B cell (primary cell): ENCODE data around the gene DCLK1. TPM values are rescaled to one million over a fixed set of nuclear protein-coding genes. Genes with fewer than 3 reads are reported as not detected.

Experiments used
- ATAC-seq: fragments of 200-7000 bp; cut with Tn5 transposase; one replicate; pipeline ENCODE4 v1.10.0; 2021; ENCODE audit warnings: low read depth, mild to moderate bottlenecking, moderate number of reproducible peaks, moderate library complexity
- CTCF ChIA-PET: fragments of 350-600 bp; sonication (Branson Sonifier 250); formaldehyde crosslinking; loops from one replicate; lab custom pipeline; 2021; ENCODE audit warnings: antibody characterized with exemption, inconsistent platforms; lab: Charles Lee
- POLR2A ChIA-PET: fragments of 350-600 bp; sonication (Branson Sonifier 250); formaldehyde crosslinking; loops from one replicate; lab custom pipeline; 2021; ENCODE audit warnings: antibody characterized with exemption; lab: Charles Lee
- DNase-seq: peaks from one replicate; pipeline ENCODE4 v3.0.0; 2013
- H2AFZ ChIP-seq: 2 replicates; pipeline ENCODE4 v1.6.1; 2012; ENCODE audit warnings: mild to moderate bottlenecking, low read depth, low read length; ENCODE audit not compliant: insufficient read depth, poor library complexity, severe bottlenecking
- H3K27ac ChIP-seq, 2 donors: 1 replicate in 1 of 2; 2 replicates in 1 of 2; pipeline ENCODE4 v1.5.1; 2012 to 2013; ENCODE audit warnings: low read length in 2 of 2, mild to moderate bottlenecking in 2 of 2, moderate library complexity in 1 of 2
- H3K27me3 ChIP-seq, 4 experiments: fragments of 200-600 bp in 1 of 4; sonication (generic) in 1 of 4; replicated peaks in 1 of 4; 1 replicate in 2 of 4; 2 replicates in 2 of 4; pipeline versions ENCODE4 v1.6.1 to v1.7.0; 2013 to 2016; ENCODE audit warnings: low read length in 3 of 4, mild to moderate bottlenecking in 2 of 4, mixed read lengths in 1 of 4, moderate library complexity in 1 of 4; ENCODE audit not compliant: insufficient read depth in 4 of 4, control insufficient read depth in 3 of 4; ENCODE audit errors: control extremely low read depth in 1 of 4
- H3K36me3 ChIP-seq, 2 experiments: replicated peaks in 1 of 2; 1 replicate in 1 of 2; 2 replicates in 1 of 2; pipeline versions ENCODE4 v1.6.1 to v1.7.1; 2013; ENCODE audit warnings: low read length in 1 of 2; ENCODE audit not compliant: insufficient read depth in 2 of 2, control insufficient read depth in 1 of 2; ENCODE audit errors: control extremely low read depth in 1 of 2, extremely low read depth in 1 of 2
- H3K4me1 ChIP-seq, 2 donors: fragments of 200-600 bp in 1 of 2; sonication (generic) in 1 of 2; 1 replicate in 1 of 2; 2 replicates in 1 of 2; pipeline versions ENCODE4 v1.5.1 to v1.6.1; 2013 to 2017; ENCODE audit warnings: low read length in 2 of 2; ENCODE audit not compliant: control insufficient read depth in 2 of 2, insufficient read depth in 2 of 2
- H3K4me2 ChIP-seq: replicated peaks from 2 replicates; pipeline ENCODE3; 2012; ENCODE audit warnings: mild to moderate bottlenecking, low read depth, low read length; ENCODE audit not compliant: poor library complexity, severe bottlenecking
- H3K4me3 ChIP-seq, 5 experiments: fragments of 200-600 bp in 1 of 5; sonication (generic) in 1 of 5; 1 replicate in 3 of 5; 2 replicates in 2 of 5; pipeline versions ENCODE4 v1.5.1 to v1.7.0; 2011 to 2016; ENCODE audit warnings: low read length in 4 of 5, mild to moderate bottlenecking in 4 of 5, low read depth in 2 of 5, control low read depth in 1 of 5, moderate library complexity in 1 of 5; ENCODE audit not compliant: insufficient read depth in 1 of 5; ENCODE audit errors: control extremely low read depth in 1 of 5, extremely low read depth in 1 of 5
- H3K79me2 ChIP-seq: fragments of 200-600 bp; sonication (generic); one replicate; pipeline ENCODE4 v1.6.0; 2016; ENCODE audit warnings: low read length; ENCODE audit not compliant: control insufficient read depth, insufficient read depth
- H3K9ac ChIP-seq: fragments of 200-600 bp; sonication (generic); 2 replicates; pipeline ENCODE4 v1.6.1; 2017; ENCODE audit warnings: mild to moderate bottlenecking, low read length, moderate library complexity
- H3K9me3 ChIP-seq, 3 donors: one replicate each; pipeline versions ENCODE4 v1.6.1 to v1.7.1; 2013; ENCODE audit warnings: low read length in 2 of 3; ENCODE audit not compliant: control insufficient read depth in 2 of 3, insufficient read depth in 1 of 3; ENCODE audit errors: control extremely low read depth in 1 of 3
- H4K20me1 ChIP-seq: 2 replicates; pipeline ENCODE4 v1.6.0; 2012; ENCODE audit warnings: mild to moderate bottlenecking, low read length; ENCODE audit not compliant: insufficient read depth, control insufficient read depth, poor library complexity, severe bottlenecking
- H3K27ac Mint-ChIP-seq: one replicate; pipeline ENCODE4 v1.8.0; 2021; ENCODE audit warnings: mixed read lengths
- H3K27me3 Mint-ChIP-seq: one replicate; pipeline ENCODE4 v1.8.0; 2021; ENCODE audit warnings: mixed read lengths
- H3K4me1 Mint-ChIP-seq: one replicate; pipeline ENCODE4 v1.8.0; 2021; ENCODE audit warnings: mixed read lengths
- H3K4me3 Mint-ChIP-seq: one replicate; pipeline ENCODE4 v1.8.0; 2021; ENCODE audit warnings: mixed read lengths
- H3K9me3 Mint-ChIP-seq: one replicate; pipeline ENCODE4 v1.8.0; 2022; ENCODE audit warnings: mixed read lengths; ENCODE audit not compliant: insufficient read depth
- CTCF ChIP-seq: fragments of 200-600 bp; IDR thresholded peaks from one replicate; pipeline ENCODE4 v1.8.0; 2022; ENCODE audit warnings: antibody characterized with exemption, mild to moderate bottlenecking
- EZH2 ChIP-seq: IDR thresholded peaks from 2 replicates; pipeline ENCODE4 v1.6.1; 2012; ENCODE audit warnings: borderline replicate concordance, low read depth, mild to moderate bottlenecking, moderate library complexity, low read length; ENCODE audit not compliant: insufficient read depth, poor library complexity, severe bottlenecking
- WGBS: methylation state at CpG from one replicate; pipeline ENCODE4 v1.1.5; 2013; ENCODE audit warnings: missing lambda C conversion rate; ENCODE audit not compliant: insufficient coverage; 5-methylcytosine and 5-hydroxymethylcytosine counted together
- intact Hi-C: fragments of 100-400 bp; cut with micrococcal nuclease; formaldehyde crosslinking; loops from one replicate; pipeline ENCODE4 v1.10.0; 2022
- polyA plus RNA-seq: library from polyadenylated mRNA; depleted of rRNA; stranded (reverse); fragments of >200 nt; gene quantifications from 2 replicates; pipeline ENCODE4 v1.2.3, GENCODE V29; 2012
- total RNA-seq, 2 donors: library from RNA; stranded (reverse); fragments of 120-200 nt in 1 of 2; gene quantifications; 1 replicate in 1 of 2; 2 replicates in 1 of 2; pipeline versions ENCODE4 v1.2.3 to v1.2.4, GENCODE V29; 2013 to 2022

Gene DCLK1
- total and polyA plus RNA-seq, 2 donors (not counting 1 experiment from before 2014, with no cell fraction given) = not detected

- 67% methylated on average over 1 of the region's 5 CpGs for WGBS
- intact Hi-C loops = no loop called here
- no peak overlapping the region for H3K27ac Mint-ChIP-seq
- Histone ChIP-seq H3K4me1 (no peaks in the 10 kb centered on the region), H3K4me2 (no peak overlapping the region), H3K9ac (no peak overlapping the region), H4K20me1 (no peaks in the 10 kb centered on the region), H3K36me3 (no peaks in the 10 kb centered on the region), H2AFZ (no peak overlapping the region), H3K9me3 (peaks cover 0 to 2% (median 1%) of the 10 kb centered on the region in 3 donors), H3K4me3 (no peak overlapping the region), H3K27ac (no peak overlapping the region), H3K27me3 (peaks cover 0 to 30% (median 2%) of the 10 kb centered on the region in 4 experiments), H3K79me2 (no peaks in the 10 kb centered on the region)
- no peak overlapping the region for H3K4me3 Mint-ChIP-seq
- no peak for DNase-seq
- no peak for TF ChIP-seq CTCF
- ATAC-seq = no peak
- CTCF ChIA-PET = no interaction called here
- no peaks in the 10 kb centered on the region for H3K4me1 Mint-ChIP-seq
- POLR2A ChIA-PET = no interaction called here
- peaks cover 24% of the 10 kb centered on the region for H3K27me3 Mint-ChIP-seq
- H3K9me3 Mint-ChIP-seq = no peaks in the 10 kb centered on the region
These were observed 2.9 kb upstream of the DCLK1 start for GRCh38 chr13:36133950-36134626.

- Histone ChIP-seq H3K79me2 (no peaks in the 10 kb centered on the region), H3K27me3 (peaks cover 0 to 30% (median 2%) of the 10 kb centered on the region in 4 experiments), H4K20me1 (no peaks in the 10 kb centered on the region), H3K4me2 (no peak overlapping the region), H3K9ac (no peak overlapping the region), H3K27ac (no peak overlapping the region), H3K9me3 (peaks cover 0 to 2% (median 1%) of the 10 kb centered on the region in 3 donors), H3K4me1 (no peaks in the 10 kb centered on the region), H2AFZ (no peak overlapping the region), H3K36me3 (no peaks in the 10 kb centered on the region), H3K4me3 (no peak overlapping the region)
- Mint-ChIP-seq H3K27ac (no peak overlapping the region), H3K4me1 (no peaks in the 10 kb centered on the region), H3K4me3 (no peak overlapping the region), H3K27me3 (peaks cover 27% of the 10 kb centered on the region), H3K9me3 (no peaks in the 10 kb centered on the region)
- ATAC-seq (no peak), DNase-seq (no peak)
- intact Hi-C loops = no loop called here
- WGBS = no CpG with 5 or more reads among the region's 1 CpG
- ChIA-PET POLR2A (no interaction called here), CTCF (no interaction called here)
- no peak for TF ChIP-seq CTCF
- no peak for TF ChIP-seq EZH2
These were observed 1.2 kb upstream of the DCLK1 start for GRCh38 chr13:36132376-36132775.
